Fibroblast of lung (primary cell): ENCODE results near the gene USP24.

Experiments used
- CTCF ChIP-seq, 2 donors: IDR thresholded peaks in 1 of 2; conservative IDR thresholded peaks in 1 of 2; 1 replicate in 1 of 2; 2 replicates in 1 of 2; pipeline ENCODE4 v1.5.1; 2011 to 2012; ENCODE audit warnings: low read length in 2 of 2, control low read depth in 1 of 2, inconsistent platforms in 1 of 2, low read depth in 1 of 2, mild to moderate bottlenecking in 1 of 2
- EZH2 ChIP-seq: IDR thresholded peaks from 2 replicates; pipeline ENCODE4 v1.5.1; 2012; ENCODE audit warnings: low read length, control low read depth, mild to moderate bottlenecking; ENCODE audit errors: missing control alignments

DNA sequence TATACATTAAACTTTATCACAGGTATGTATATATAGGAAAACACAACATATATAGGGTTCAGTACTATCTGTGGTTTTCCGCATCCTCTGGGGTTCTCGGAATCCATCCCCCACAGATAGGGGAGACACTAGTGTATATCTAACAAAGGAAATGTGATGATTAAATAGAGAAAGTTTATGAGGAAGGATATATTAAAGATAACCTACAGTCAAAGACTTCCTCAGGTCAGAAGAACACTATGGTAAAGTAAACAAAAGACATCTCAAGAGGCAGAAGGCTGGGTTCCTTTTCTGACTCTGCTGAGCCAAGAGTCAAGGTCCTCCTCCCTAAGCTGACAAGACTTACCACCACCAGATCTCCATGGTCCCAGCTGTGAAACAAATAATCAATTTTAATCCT is 12.1 kb downstream of the USP24 start:
- TF ChIP-seq CTCF (conservative IDR thresholded peaks at IDR 0.05 in 1 of 2, IDR thresholded peaks at IDR 0.05 in 1 of 2; ENCODE audit: low read depth in 1 of 2, low read length in 2 of 2) (no peak), EZH2 (no peak)
